ENCODE data around the gene CDH23. TPM values are rescaled to one million over a fixed set of nuclear protein-coding genes. Genes with fewer than 3 reads are reported as not detected.

The CDH23 gene
- total RNA-seq, 4 donors from 2014 or later, result 7.1 to 56.2 (median 25.4) TPM

- Histone ChIP-seq H3K36me3 (no peaks in the 10 kb centered on the region), H3K4me3 (no peak overlapping the region), H3K27ac (no peak overlapping the region), H3K27me3 (no peaks in the 10 kb centered on the region), H3K9me3 (no peaks in the 10 kb centered on the region), H3K4me1 (no peaks in the 10 kb centered on the region)
- no peak for DNase-seq
- intact Hi-C loops (cut with DNase I; ENCODE audit: low total_unique reads), result no loop called here
- TF ChIP-seq CTCF (IDR thresholded peaks at IDR 0.05) (no peak), POLR2A (IDR thresholded peaks at IDR 0.05) (no peak)
These were observed 208.7 kb downstream of the CDH23 start for GRCh38 chr10:71605263-71605962.

- no peak overlapping the region for H3K4me3 ChIP-seq
- no peaks in the 10 kb centered on the region for H3K4me1 ChIP-seq
- no peaks in the 10 kb centered on the region for H3K27me3 ChIP-seq
- DNase-seq, result no peak
- H3K36me3 ChIP-seq, result no peaks in the 10 kb centered on the region
- no peak overlapping the region for H3K27ac ChIP-seq
- no peaks in the 10 kb centered on the region for H3K9me3 ChIP-seq
- TF ChIP-seq POLR2A (IDR thresholded peaks at IDR 0.05) (no peak), CTCF (IDR thresholded peaks at IDR 0.05) (no peak)
- intact Hi-C loops (cut with DNase I; ENCODE audit: low total_unique reads), result no loop called here
These were observed 209.7 kb downstream of the CDH23 start for GRCh38 chr10:71606257-71607081.

GRCh38 chr10:71607082-71607443 lies 210.3 kb downstream of the CDH23 start:
- Histone ChIP-seq H3K27me3 (no peaks in the 10 kb centered on the region), H3K9me3 (no peaks in the 10 kb centered on the region), H3K4me3 (no peak overlapping the region), H3K4me1 (no peaks in the 10 kb centered on the region), H3K36me3 (no peaks in the 10 kb centered on the region), H3K27ac (no peak overlapping the region)
- DNase-seq, result no peak
- TF ChIP-seq CTCF (IDR thresholded peaks at IDR 0.05) (no peak), POLR2A (IDR thresholded peaks at IDR 0.05) (no peak)
- intact Hi-C loops (cut with DNase I; ENCODE audit: low total_unique reads), result no loop called here

GRCh38 chr10:71608819-71609768 lies 212.4 kb downstream of the CDH23 start:
- no peaks in the 10 kb centered on the region for H3K36me3 ChIP-seq
- H3K27ac ChIP-seq, result no peak overlapping the region
- no peak for TF ChIP-seq POLR2A (IDR thresholded peaks at IDR 0.05)
- peak; percentile 77 to 84 (median 82) for TF ChIP-seq CTCF (IDR thresholded peaks at IDR 0.05)
- DNase-seq, result peak; percentile 81 to 85
- H3K27me3 ChIP-seq, result no peaks in the 10 kb centered on the region
- no peak overlapping the region for H3K4me3 ChIP-seq
- H3K9me3 ChIP-seq, result no peaks in the 10 kb centered on the region
- intact Hi-C loops (cut with DNase I; ENCODE audit: low total_unique reads), result no loop called here
- H3K4me1 ChIP-seq, result no peaks in the 10 kb centered on the region

All from uterus (tissue), 4 donors.